Peyer's patch (tissue), 4 donors: Measurements from ENCODE around the gene SLC12A6.

Experiments used
- POLR2A ChIP-seq, 2 donors: fragments of 450-650 bp; IDR thresholded peaks; one replicate each; pipeline ENCODE4 v1.5.1; 2017; ENCODE audit warnings: antibody characterized with exemption in 2 of 2, mild to moderate bottlenecking in 2 of 2, moderate library complexity in 2 of 2
- TF ChIP-seq, protein P1 (sequence below), 6 experiments: fragments of 450-650 bp in 4 of 6; fragments of 200-600 bp in 2 of 6; sonication (generic) in 1 of 6; IDR thresholded peaks; one replicate each; pipeline ENCODE4 v1.5.1; 2017 to 2019; ENCODE audit warnings: antibody characterized with exemption in 6 of 6, mild to moderate bottlenecking in 3 of 6, moderate library complexity in 1 of 6

DNA sequence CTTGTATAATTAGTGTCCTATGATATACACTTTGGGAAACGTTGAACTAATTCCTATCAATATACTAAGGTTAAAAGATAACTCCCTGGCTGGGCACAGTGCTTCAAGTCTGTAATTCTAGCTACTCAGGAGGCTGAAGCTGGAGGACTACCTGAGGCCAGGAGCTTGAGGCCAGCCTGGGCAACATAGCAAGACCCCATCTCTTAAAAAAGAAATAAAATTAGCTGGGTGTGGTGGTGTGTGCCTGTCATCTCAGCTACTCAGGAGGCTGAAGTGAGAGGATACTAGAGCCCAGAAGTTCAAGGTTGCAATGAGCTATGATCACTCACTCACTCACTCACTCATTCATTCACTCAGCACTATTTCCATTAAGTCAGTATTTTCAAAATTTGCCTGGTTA lies 55.2 kb downstream of the SLC12A6 start:
- TF ChIP-seq, protein P1, sequence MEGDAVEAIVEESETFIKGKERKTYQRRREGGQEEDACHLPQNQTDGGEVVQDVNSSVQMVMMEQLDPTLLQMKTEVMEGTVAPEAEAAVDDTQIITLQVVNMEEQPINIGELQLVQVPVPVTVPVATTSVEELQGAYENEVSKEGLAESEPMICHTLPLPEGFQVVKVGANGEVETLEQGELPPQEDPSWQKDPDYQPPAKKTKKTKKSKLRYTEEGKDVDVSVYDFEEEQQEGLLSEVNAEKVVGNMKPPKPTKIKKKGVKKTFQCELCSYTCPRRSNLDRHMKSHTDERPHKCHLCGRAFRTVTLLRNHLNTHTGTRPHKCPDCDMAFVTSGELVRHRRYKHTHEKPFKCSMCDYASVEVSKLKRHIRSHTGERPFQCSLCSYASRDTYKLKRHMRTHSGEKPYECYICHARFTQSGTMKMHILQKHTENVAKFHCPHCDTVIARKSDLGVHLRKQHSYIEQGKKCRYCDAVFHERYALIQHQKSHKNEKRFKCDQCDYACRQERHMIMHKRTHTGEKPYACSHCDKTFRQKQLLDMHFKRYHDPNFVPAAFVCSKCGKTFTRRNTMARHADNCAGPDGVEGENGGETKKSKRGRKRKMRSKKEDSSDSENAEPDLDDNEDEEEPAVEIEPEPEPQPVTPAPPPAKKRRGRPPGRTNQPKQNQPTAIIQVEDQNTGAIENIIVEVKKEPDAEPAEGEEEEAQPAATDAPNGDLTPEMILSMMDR (IDR thresholded peaks at IDR 0.05), result no peak
- TF ChIP-seq POLR2A (IDR thresholded peaks at IDR 0.05), result no peak
